H1 (cell line): ENCODE results near the gene SPOP. TPM values are rescaled to one million over a fixed set of nuclear protein-coding genes. Genes with fewer than 3 reads are reported as not detected.

Source experiments
- CTCF ChIA-PET: fragments of 300-600 bp; sonication (Branson Sonifier 250); formaldehyde crosslinking; loops from one replicate; lab custom pipeline; 2021; ENCODE audit not compliant: partially characterized antibody; lab: Charles Lee
- POLR2A ChIA-PET: fragments of 300-600 bp; sonication (Branson Sonifier 250); formaldehyde crosslinking; loops from one replicate; lab custom pipeline; 2021; ENCODE audit warnings: inconsistent platforms; ENCODE audit not compliant: partially characterized antibody; lab: Charles Lee
- DNase-seq, 2 experiments: peaks; one replicate each; pipeline versions ENCODE4 v3.0.0 to v3.0.0-alpha.2; 2010 to 2022; ENCODE audit warnings: low spot score in 2 of 2, low read depth in 1 of 2, mixed read lengths in 1 of 2
- FAIRE-seq: peaks from 2 replicates; lab custom pipeline; 2011; peaks lifted over from hg19 to GRCh38; lab: Jason Lieb, UNC
- H2AFZ ChIP-seq: 2 replicates; pipeline ENCODE4 v1.8.1; 2012; ENCODE audit warnings: low read length, inconsistent platforms
- H2AK5ac ChIP-seq: 2 replicates; pipeline ENCODE4 v1.6.1; 2013; ENCODE audit warnings: low read depth, low read length
- H2BK120ac ChIP-seq: replicated peaks from 2 replicates; pipeline ENCODE3; 2013; ENCODE audit warnings: low read depth, low read length, inconsistent platforms
- H2BK12ac ChIP-seq: 2 replicates; pipeline ENCODE4 v1.6.1; 2013; ENCODE audit warnings: low read depth, low read length
- H2BK15ac ChIP-seq: 2 replicates; pipeline ENCODE4 v1.6.1; 2013; ENCODE audit warnings: low read length
- H2BK20ac ChIP-seq: 2 replicates; pipeline ENCODE4 v1.6.1; 2013; ENCODE audit warnings: low read length
- H2BK5ac ChIP-seq: 2 replicates; pipeline ENCODE4 v1.6.1; 2013; ENCODE audit warnings: low read depth, low read length
- H3K14ac ChIP-seq: 2 replicates; pipeline ENCODE4 v1.6.1; 2013; ENCODE audit warnings: inconsistent platforms; ENCODE audit not compliant: insufficient read length
- H3K18ac ChIP-seq: 2 replicates; pipeline ENCODE4 v1.6.1; 2013; ENCODE audit warnings: low read length; ENCODE audit errors: extremely low read depth
- H3K23ac ChIP-seq: 2 replicates; pipeline ENCODE4 v1.6.1; 2013; ENCODE audit warnings: inconsistent platforms; ENCODE audit not compliant: insufficient read length
- H3K23me2 ChIP-seq: 2 replicates; pipeline ENCODE4 v1.6.1; 2013; ENCODE audit warnings: low read depth, low read length
- H3K27ac ChIP-seq: 2 replicates; pipeline ENCODE4 v1.6.1; 2011; ENCODE audit warnings: low read depth, low read length, inconsistent platforms
- H3K27me3 ChIP-seq, 4 experiments: replicated peaks in 1 of 4; 1 replicate in 1 of 4; 2 replicates in 3 of 4; pipeline versions ENCODE4 v1.6.1 to v1.8.1; 2011 to 2013; ENCODE audit warnings: low read length in 3 of 4, mild to moderate bottlenecking in 3 of 4, inconsistent platforms in 2 of 4, mixed read lengths in 2 of 4, moderate library complexity in 1 of 4; ENCODE audit not compliant: control insufficient read depth in 3 of 4, insufficient read depth in 3 of 4; ENCODE audit errors: extremely low read depth in 1 of 4
- H3K36me3 ChIP-seq, 4 experiments: 2 replicates each; pipeline versions ENCODE4 v1.6.1 to v1.8.1; 2011 to 2013; ENCODE audit warnings: mild to moderate bottlenecking in 4 of 4, low read length in 3 of 4, moderate library complexity in 2 of 4, control low read depth in 1 of 4, inconsistent platforms in 1 of 4; ENCODE audit not compliant: insufficient read depth in 4 of 4, control insufficient read depth in 2 of 4
- H3K4ac ChIP-seq: replicated peaks from 2 replicates; pipeline ENCODE3; 2013; ENCODE audit warnings: low read length, low read depth, mixed read lengths, inconsistent platforms; ENCODE audit not compliant: insufficient read length
- H3K4me1 ChIP-seq, 4 experiments: replicated peaks in 1 of 4; 1 replicate in 1 of 4; 2 replicates in 3 of 4; pipeline versions ENCODE4 v1.6.1 to v1.8.1; 2011 to 2013; ENCODE audit warnings: low read length in 3 of 4, inconsistent platforms in 2 of 4, mixed read lengths in 1 of 4; ENCODE audit not compliant: insufficient read depth in 4 of 4, control insufficient read depth in 3 of 4
- H3K4me2 ChIP-seq, 2 experiments: 2 replicates each; pipeline versions ENCODE4 v1.6.1 to v1.8.1; 2011 to 2013; ENCODE audit warnings: low read depth in 2 of 2, low read length in 2 of 2, control low read depth in 1 of 2, inconsistent platforms in 1 of 2, mild to moderate bottlenecking in 1 of 2; ENCODE audit not compliant: insufficient read depth in 1 of 2
- H3K4me3 ChIP-seq, 4 experiments: fragments of 200-600, 300-600 bp in 1 of 4; sonication (generic), shearing (Covaris generic), sonication (Bioruptor Twin) in 1 of 4; 2 replicates each; pipeline versions ENCODE4 v1.5.1 to v1.8.1; 2011 to 2016; ENCODE audit warnings: low read length in 4 of 4, low read depth in 3 of 4, control low read depth in 2 of 4, inconsistent platforms in 2 of 4, mild to moderate bottlenecking in 2 of 4, mixed read lengths in 1 of 4, moderate library complexity in 1 of 4; ENCODE audit not compliant: insufficient read depth in 2 of 4; ENCODE audit errors: extremely low read depth in 1 of 4
- H3K56ac ChIP-seq: replicated peaks from 2 replicates; pipeline ENCODE3; 2013; ENCODE audit warnings: low read depth, mild to moderate bottlenecking, mixed read lengths, low read length, inconsistent platforms; ENCODE audit not compliant: insufficient read length
- H3K79me1 ChIP-seq: 2 replicates; pipeline ENCODE4 v1.6.1; 2013; ENCODE audit warnings: low read depth, low read length, control low read depth
- H3K79me2 ChIP-seq, 2 experiments: 2 replicates each; pipeline versions ENCODE4 v1.6.1 to v1.8.1; 2012 to 2013; ENCODE audit warnings: low read length in 2 of 2, mild to moderate bottlenecking in 2 of 2, inconsistent platforms in 1 of 2; ENCODE audit not compliant: insufficient read depth in 2 of 2, control insufficient read depth in 1 of 2
- H3K9ac ChIP-seq, 4 experiments: replicated peaks in 1 of 4; 1 replicate in 1 of 4; 2 replicates in 3 of 4; pipeline versions ENCODE4 v1.6.1 to v1.8.1; 2011 to 2013; ENCODE audit warnings: low read depth in 3 of 4, low read length in 3 of 4, control low read depth in 2 of 4, mild to moderate bottlenecking in 2 of 4, moderate library complexity in 2 of 4, inconsistent platforms in 1 of 4; ENCODE audit errors: extremely low read depth in 1 of 4
- H3K9me3 ChIP-seq, 2 experiments: 2 replicates each; pipeline versions ENCODE4 v1.6.1 to v1.8.1; 2012 to 2013; ENCODE audit warnings: mild to moderate bottlenecking in 2 of 2, moderate library complexity in 2 of 2, control low read depth in 1 of 2, inconsistent platforms in 1 of 2, low read depth in 1 of 2, low read length in 1 of 2, mixed read lengths in 1 of 2; ENCODE audit not compliant: insufficient read depth in 2 of 2
- H4K20me1 ChIP-seq, 2 experiments: replicated peaks in 1 of 2; 2 replicates each; pipeline versions ENCODE3 to v1.8.1; 2011 to 2013; ENCODE audit warnings: inconsistent platforms in 2 of 2, low read length in 2 of 2, mild to moderate bottlenecking in 1 of 2; ENCODE audit not compliant: insufficient read depth in 2 of 2, control insufficient read depth in 1 of 2
- H4K5ac ChIP-seq: 2 replicates; pipeline ENCODE4 v1.6.1; 2013; ENCODE audit warnings: low read length, low read depth, mixed read lengths, inconsistent platforms; ENCODE audit not compliant: insufficient read length
- H4K8ac ChIP-seq: 2 replicates; pipeline ENCODE4 v1.8.0; 2013; ENCODE audit warnings: mild to moderate bottlenecking, moderate library complexity, low read length, inconsistent platforms; ENCODE audit not compliant: insufficient read depth; ENCODE audit errors: extremely low read depth
- H4K91ac ChIP-seq: replicated peaks from 2 replicates; pipeline ENCODE3; 2013; ENCODE audit warnings: low read length, mixed read lengths, inconsistent platforms; ENCODE audit not compliant: insufficient read length
- BRCA1 ChIP-seq: IDR thresholded peaks from 2 replicates; pipeline ENCODE4 v1.6.1; 2012; ENCODE audit warnings: low read depth, low read length, improper control_type of control experiment
- CBX8 ChIP-seq: fragments of 300-800, 300-1000 bp; sonication (generic); IDR thresholded peaks from 2 replicates; pipeline ENCODE4 v1.7.1; 2016; ENCODE audit warnings: low read depth, low read length, borderline replicate concordance
- EZH2 ChIP-seq: fragments of 200-600 bp; sonication (generic); IDR thresholded peaks from 2 replicates; pipeline ENCODE4 v1.7.1; 2012; ENCODE audit warnings: low read depth, mild to moderate bottlenecking, moderate library complexity, low read length, inconsistent platforms; ENCODE audit not compliant: severe bottlenecking
- FOSL1 ChIP-seq: IDR thresholded peaks from 2 replicates; pipeline ENCODE4 v1.6.1; 2011; ENCODE audit warnings: mild to moderate bottlenecking, low read depth, low read length, moderate library complexity; ENCODE audit not compliant: insufficient read depth
- GABPA ChIP-seq: IDR thresholded peaks from 2 replicates; pipeline ENCODE4 v1.6.1; 2011; ENCODE audit warnings: mild to moderate bottlenecking, low read length, moderate library complexity, borderline replicate concordance; ENCODE audit not compliant: insufficient read depth
- HDAC2 ChIP-seq, 2 experiments: fragments of 300-600 bp in 1 of 2; sonication (generic) in 1 of 2; IDR thresholded peaks; 2 replicates each; pipeline ENCODE4 v1.6.1; 2011 to 2012; ENCODE audit warnings: low read depth in 2 of 2, low read length in 2 of 2, mild to moderate bottlenecking in 2 of 2, moderate library complexity in 2 of 2, borderline replicate concordance in 1 of 2, inconsistent platforms in 1 of 2
- MAX ChIP-seq: IDR thresholded peaks from 2 replicates; pipeline ENCODE4 v1.6.1; 2012; ENCODE audit warnings: inconsistent platforms
- RFX5 ChIP-seq: IDR thresholded peaks from 2 replicates; pipeline ENCODE4 v1.6.1; 2011; ENCODE audit warnings: low read depth, low read length, improper control_type of control experiment, borderline replicate concordance
- SRF ChIP-seq: IDR thresholded peaks from 2 replicates; pipeline ENCODE4 v1.6.1; 2011; ENCODE audit warnings: mild to moderate bottlenecking, low read depth, low read length, moderate library complexity
- TBP ChIP-seq: IDR thresholded peaks from 2 replicates; pipeline ENCODE4 v1.6.1; 2011; ENCODE audit warnings: low read depth, low read length, improper control_type of control experiment
- TCF12 ChIP-seq: IDR thresholded peaks from 2 replicates; pipeline ENCODE4 v1.6.1; 2011; ENCODE audit warnings: low read depth, mild to moderate bottlenecking, low read length
- WGBS, 2 experiments: shearing (Covaris generic) in 1 of 2; methylation state at CpG; one replicate each; pipeline versions ENCODE4 v1.1.6 to v1.1.7; 2013 to 2015; ENCODE audit warnings: low lambda C conversion rate in 2 of 2, mixed read lengths in 2 of 2, inconsistent platforms in 1 of 2, low coverage in 1 of 2, missing lambda C conversion rate in 1 of 2; ENCODE audit not compliant: insufficient replicate concordance in 2 of 2, insufficient coverage in 1 of 2, insufficient read length in 1 of 2; ENCODE audit errors: extremely low coverage in 1 of 2, missing lambda C conversion rate in 1 of 2; 5-methylcytosine and 5-hydroxymethylcytosine counted together
- polyA plus RNA-seq, 7 experiments: library from polyadenylated mRNA; depleted of rRNA in 3 of 7; stranded (reverse) in 5 of 7; unstranded in 2 of 7; fragments of >200 nt in 5 of 7; fragments of 200-250 nt in 2 of 7; gene quantifications; 1 replicate in 5 of 7; 2 replicates in 1 of 7; 4 replicates in 1 of 7; pipeline versions ENCODE4 v1.2.1 to v1.2.3, GENCODE V29; 2011 to 2013; ENCODE audit warnings: missing spikeins in 2 of 7, mixed read lengths in 2 of 7
- total RNA-seq: library from RNA; stranded (reverse); fragmentation: NEBNext Ultra II Directional; extraction: Animal tissue kit (Norgen Biotek cat#: 25700); gene quantifications from 2 replicates; pipeline ENCODE4 v1.2.1, GENCODE V29; 2021

SPOP gene
- total and polyA plus RNA-seq, 2 of the 8 experiments (the other 6 are each of a cell fraction or from before 2014, with no cell fraction given), result 13.3 to 25.6 TPM

GRCh38 chr17:49630113-49630900 lies 47.6 kb downstream of the SPOP start:
- H3K23ac ChIP-seq, result no peak overlapping the region
- H2BK12ac ChIP-seq, result no peak overlapping the region
- no peaks in the 10 kb centered on the region for H3K27me3 ChIP-seq
- H3K4ac ChIP-seq, result no peak overlapping the region
- no peak overlapping the region for H2AFZ ChIP-seq
- no peak overlapping the region for H2AK5ac ChIP-seq
- no peak overlapping the region for H3K56ac ChIP-seq
- H4K8ac ChIP-seq, result no peak overlapping the region
- no peak overlapping the region for H3K4me3 ChIP-seq
- CTCF ChIA-PET, result interaction anchor here (1.2 kb wide), 1 partner anchor 20 kb away, joined by 3 read pairs; no protein-coding TSS in a partner anchor
- H3K79me2 ChIP-seq, result 0 out of 4 replicates have a peak, but pooled peaks cover 0 to 13% of the 10 kb centered on the region in 2 experiments
- H3K14ac ChIP-seq, result no peak overlapping the region
- H3K27ac ChIP-seq, result no peak overlapping the region
- H4K5ac ChIP-seq, result no peak overlapping the region
- no peak overlapping the region for H2BK20ac ChIP-seq
- FAIRE-seq (no peak), DNase-seq (no peak)
- no peak overlapping the region for H4K91ac ChIP-seq
- H4K20me1 ChIP-seq, result peaks cover 0 to 3% of the 10 kb centered on the region in 2 experiments
- no peak overlapping the region for H2BK5ac ChIP-seq
- H2BK15ac ChIP-seq, result no peak overlapping the region
- peaks cover 0 to 5% (median 3%) of the 10 kb centered on the region in 4 experiments; a peak in 3 of 7 replicates for H3K4me1 ChIP-seq
- no peak overlapping the region for H3K18ac ChIP-seq
- POLR2A ChIA-PET, result no interaction called here
- WGBS, 2 experiments, result 96% methylated on average over 6 of the region's 6 CpGs; no CpG with 5 or more reads in 1 of the 2 experiments
- H3K36me3 ChIP-seq, result no peaks in the 10 kb centered on the region
- H3K9ac ChIP-seq, result no peak overlapping the region
- no peak overlapping the region for H3K4me2 ChIP-seq
- H3K23me2 ChIP-seq, result no peaks in the 10 kb centered on the region
- no peaks in the 10 kb centered on the region; the same call in 1 of the 2 replicates for H3K79me1 ChIP-seq
- H3K9me3 ChIP-seq, result no peaks in the 10 kb centered on the region
- H2BK120ac ChIP-seq, result no peak overlapping the region
- no peak for TF ChIP-seq TCF12
- TF ChIP-seq MAX, result no peak
- no peak for TF ChIP-seq CBX8
- no peak for TF ChIP-seq FOSL1
- no peak for TF ChIP-seq GABPA
- TF ChIP-seq RFX5, result no peak
- no peak for TF ChIP-seq EZH2
- no peak for TF ChIP-seq TBP
- no peak for TF ChIP-seq BRCA1
- no peak for TF ChIP-seq HDAC2 (IDR thresholded peaks at IDR 0.05; ENCODE audit: borderline replicate concordance in 1 of 2, low read depth in 2 of 2, low read length in 2 of 2)
- TF ChIP-seq SRF, result no peak
